Upper lobe of left lung (tissue), 6 donors: Measurements from ENCODE around the gene PHLPP2. TPM values are rescaled to one million over a fixed set of nuclear protein-coding genes. Genes with fewer than 3 reads are reported as not detected.
A peak's percentile ranks its signal among the peaks of the same experiment; 100 is the strongest.

Experiments
- ATAC-seq, 2 donors: fragments of 200-7000 bp; cut with Tn5 transposase; one replicate each; pipeline ENCODE4 v1.9.1; 2022; ENCODE audit warnings: mild to moderate bottlenecking in 2 of 2, moderate library complexity in 2 of 2; ENCODE audit not compliant: low FRiP score in 2 of 2
- DNase-seq, 2 donors: peaks; one replicate each; pipeline ENCODE4 v3.0.0-alpha.2; 2019 to 2020
- H3K27ac ChIP-seq, 4 donors: fragments of 200-600 bp; sonication (generic); one replicate each; pipeline ENCODE4 v1.5.1; 2016 to 2019
- H3K27me3 ChIP-seq, 4 donors: fragments of 200-600 bp; sonication (generic); one replicate each; pipeline ENCODE4 v1.5.1; 2017 to 2019
- H3K36me3 ChIP-seq, 4 donors: fragments of 200-600 bp; sonication (generic); one replicate each; pipeline ENCODE4 v1.5.1; 2016 to 2019
- H3K4me1 ChIP-seq, 4 donors: fragments of 200-600 bp; sonication (generic); one replicate each; pipeline ENCODE4 v1.5.1; 2018 to 2019
- H3K4me3 ChIP-seq, 4 donors: fragments of 200-600 bp; sonication (generic); one replicate each; pipeline ENCODE4 v1.5.1; 2017 to 2019; ENCODE audit warnings: mild to moderate bottlenecking in 2 of 4, moderate library complexity in 1 of 4
- H3K9me3 ChIP-seq, 4 donors: fragments of 200-600 bp; sonication (generic); one replicate each; pipeline ENCODE4 v1.5.1; 2018 to 2019
- EP300 ChIP-seq, 4 donors: sonication (generic); formaldehyde crosslinking; IDR thresholded peaks; one replicate each; pipeline ENCODE4 v1.5.1; 2017; ENCODE audit warnings: antibody characterized with exemption in 4 of 4, control low read depth in 2 of 4
- POLR2A ChIP-seq, 4 donors: fragments of 450-650 bp; IDR thresholded peaks; one replicate each; pipeline ENCODE4 v1.5.1; 2016 to 2017; ENCODE audit warnings: antibody characterized with exemption in 4 of 4, mild to moderate bottlenecking in 2 of 4
- POLR2AphosphoS5 ChIP-seq, 2 donors: sonication (generic); formaldehyde crosslinking; IDR thresholded peaks; one replicate each; pipeline ENCODE4 v1.5.1; 2017; ENCODE audit warnings: antibody characterized with exemption in 2 of 2
- WGBS, 2 donors: methylation state at CpG; one replicate each; pipeline ENCODE4 v1.1.5; 2017 to 2018; 5-methylcytosine and 5-hydroxymethylcytosine counted together
- total RNA-seq, 6 donors: library from RNA; depleted of rRNA in 4 of 6; stranded (reverse); fragments of >200 nt in 4 of 6; gene quantifications; one replicate each; pipeline versions ENCODE4 v1.1.0 to v1.2.1, GENCODE V29; 2016 to 2021
- TF ChIP-seq, protein P1 (sequence below), 6 experiments: fragments of 450-650 bp in 4 of 6; fragments of 200-600 bp in 2 of 6; sonication (generic) in 2 of 6; IDR thresholded peaks; one replicate each; pipeline ENCODE4 v1.5.1; 2016 to 2019; ENCODE audit warnings: antibody characterized with exemption in 6 of 6
- donor health status: DM: no; HTN: no; CAD: no; lungs with moderate emphysema.
- donor health status: DM: no; HTN: yes; CAD: no; lungs with severe emphysema.

The PHLPP2 gene
- total RNA-seq, 6 donors from 2014 or later: 4.2 to 12.6 (median 8.4) TPM

DNA sequence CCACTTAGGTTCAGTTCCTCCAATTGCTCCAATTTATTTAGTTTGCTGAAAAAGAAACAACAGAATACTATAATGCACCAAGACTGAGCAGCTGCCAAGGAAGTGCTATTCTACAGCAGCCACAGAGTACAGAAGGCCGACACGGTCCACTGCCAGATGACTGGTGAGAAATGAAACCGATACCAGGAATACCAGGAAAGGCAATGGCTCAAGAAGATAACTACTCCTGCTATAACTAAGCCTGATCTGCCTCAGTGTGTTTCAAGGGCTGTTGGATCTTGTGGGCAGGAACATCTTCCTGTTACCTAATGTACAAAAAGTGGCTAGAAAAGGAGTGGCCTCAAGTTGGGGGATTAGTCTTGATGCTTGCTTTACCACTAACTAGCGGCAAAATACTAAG is 65.7 kb downstream of the PHLPP2 start:
- Histone ChIP-seq H3K27ac (no peak overlapping the region), H3K9me3 (no peaks in the 10 kb centered on the region), H3K4me1 (no peaks in the 10 kb centered on the region), H3K4me3 (no peak overlapping the region), H3K36me3 (peaks cover 3 to 62% (median 28%) of the 10 kb centered on the region in 4 donors), H3K27me3 (no peaks in the 10 kb centered on the region)
- WGBS, 2 donors: 91 to 94% methylated on average over 4 of the region's 4 CpGs
- DNase-seq (no peak), ATAC-seq (no peak)
- TF ChIP-seq POLR2AphosphoS5 (IDR thresholded peaks at IDR 0.05) (no peak), POLR2A (IDR thresholded peaks at IDR 0.05) (no peak), EP300 (IDR thresholded peaks at IDR 0.05) (no peak)
- TF ChIP-seq, protein P1, sequence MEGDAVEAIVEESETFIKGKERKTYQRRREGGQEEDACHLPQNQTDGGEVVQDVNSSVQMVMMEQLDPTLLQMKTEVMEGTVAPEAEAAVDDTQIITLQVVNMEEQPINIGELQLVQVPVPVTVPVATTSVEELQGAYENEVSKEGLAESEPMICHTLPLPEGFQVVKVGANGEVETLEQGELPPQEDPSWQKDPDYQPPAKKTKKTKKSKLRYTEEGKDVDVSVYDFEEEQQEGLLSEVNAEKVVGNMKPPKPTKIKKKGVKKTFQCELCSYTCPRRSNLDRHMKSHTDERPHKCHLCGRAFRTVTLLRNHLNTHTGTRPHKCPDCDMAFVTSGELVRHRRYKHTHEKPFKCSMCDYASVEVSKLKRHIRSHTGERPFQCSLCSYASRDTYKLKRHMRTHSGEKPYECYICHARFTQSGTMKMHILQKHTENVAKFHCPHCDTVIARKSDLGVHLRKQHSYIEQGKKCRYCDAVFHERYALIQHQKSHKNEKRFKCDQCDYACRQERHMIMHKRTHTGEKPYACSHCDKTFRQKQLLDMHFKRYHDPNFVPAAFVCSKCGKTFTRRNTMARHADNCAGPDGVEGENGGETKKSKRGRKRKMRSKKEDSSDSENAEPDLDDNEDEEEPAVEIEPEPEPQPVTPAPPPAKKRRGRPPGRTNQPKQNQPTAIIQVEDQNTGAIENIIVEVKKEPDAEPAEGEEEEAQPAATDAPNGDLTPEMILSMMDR (IDR thresholded peaks at IDR 0.05): no peak

DNA sequence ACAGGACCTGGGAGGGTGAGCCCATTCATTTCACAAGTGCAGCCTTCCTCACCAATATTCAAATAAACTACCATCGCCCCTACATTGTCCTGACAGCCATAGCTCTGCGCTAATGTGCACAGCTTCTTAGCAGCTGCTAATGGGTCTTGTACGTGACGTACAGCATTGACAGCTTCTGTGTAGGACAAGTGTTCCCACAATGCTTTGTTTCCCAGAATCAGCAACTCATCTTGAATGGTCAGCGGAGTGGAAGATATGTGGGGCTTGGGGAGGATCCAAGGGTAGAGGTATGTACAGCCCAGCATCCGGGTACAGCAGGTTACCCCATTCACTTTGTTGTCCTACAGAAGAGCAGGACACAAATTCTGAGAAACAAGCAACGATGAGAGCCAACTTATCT is 74.8 kb downstream of the PHLPP2 start:
- ATAC-seq: no peak
- TF ChIP-seq POLR2AphosphoS5 (IDR thresholded peaks at IDR 0.05) (no peak), POLR2A (IDR thresholded peaks at IDR 0.05) (no peak), EP300 (IDR thresholded peaks at IDR 0.05) (no peak)
- TF ChIP-seq, protein P1 (IDR thresholded peaks at IDR 0.05): no peak

GRCh38 chr16:71648921-71649320 is 75.6 kb downstream of the PHLPP2 start:
- no peak for DNase-seq
- H3K36me3 ChIP-seq: peaks cover 0 to 62% (median 12%) of the 10 kb centered on the region in 4 donors
- WGBS, 2 donors: 93% methylated on average over 6 of the region's 6 CpGs
- no peak overlapping the region for H3K27ac ChIP-seq
- ATAC-seq: peak in 1 of 2 donors; percentile 35
- H3K27me3 ChIP-seq: no peaks in the 10 kb centered on the region
- no peak overlapping the region for H3K4me3 ChIP-seq
- no peaks in the 10 kb centered on the region for H3K4me1 ChIP-seq
- TF ChIP-seq POLR2AphosphoS5 (IDR thresholded peaks at IDR 0.05): no peak
- TF ChIP-seq, protein P1 (IDR thresholded peaks at IDR 0.05): peak in 2 of 6 experiments; percentile 8 to 25
- no peaks in the 10 kb centered on the region for H3K9me3 ChIP-seq

More for the DNA sequence above, 74.8 kb downstream of the PHLPP2 start:
- no peaks in the 10 kb centered on the region for H3K27me3 ChIP-seq
- H3K9me3 ChIP-seq: no peaks in the 10 kb centered on the region
- no peak overlapping the region for H3K4me3 ChIP-seq
- no peak for DNase-seq
- 95 to 99% methylated on average over 6 to 7 of the region's 7 CpGs for WGBS, 2 donors
- no peak overlapping the region for H3K27ac ChIP-seq
- H3K36me3 ChIP-seq: peaks cover 0 to 70% (median 17%) of the 10 kb centered on the region in 4 donors
- no peaks in the 10 kb centered on the region for H3K4me1 ChIP-seq

DNA sequence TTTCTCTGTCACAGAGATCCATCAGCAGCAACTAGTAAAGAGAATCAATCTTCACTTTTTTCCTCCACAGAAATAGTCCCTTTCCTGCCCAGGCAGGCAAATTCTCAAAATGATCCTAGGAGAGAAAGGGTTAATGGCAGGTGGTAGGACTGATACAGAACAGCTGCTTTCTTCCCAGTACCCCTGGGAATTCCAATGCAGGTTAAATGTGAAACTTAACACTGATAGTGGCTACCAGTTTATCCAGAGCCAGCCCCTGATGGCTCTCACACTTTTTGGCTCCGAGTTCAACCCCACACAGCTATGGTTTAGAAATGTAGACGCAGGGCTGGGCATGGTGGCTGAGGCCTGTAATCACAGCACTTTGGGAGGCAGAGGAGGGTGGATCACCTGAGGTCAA is 76.3 kb downstream of the PHLPP2 start:
- TF ChIP-seq EP300 (IDR thresholded peaks at IDR 0.05): no peak
- Histone ChIP-seq H3K9me3 (no peaks in the 10 kb centered on the region), H3K36me3 (peaks cover 0 to 57% (median 11%) of the 10 kb centered on the region in 4 donors), H3K4me3 (no peak overlapping the region), H3K4me1 (no peaks in the 10 kb centered on the region), H3K27ac (no peak overlapping the region), H3K27me3 (no peaks in the 10 kb centered on the region)
- no peak for ATAC-seq
- WGBS, 2 donors: 96% methylated on average over 2 of the region's 2 CpGs
- DNase-seq: no peak

- no peak for ATAC-seq
- Histone ChIP-seq H3K27ac (no peak overlapping the region), H3K4me1 (no peaks in the 10 kb centered on the region), H3K9me3 (no peaks in the 10 kb centered on the region), H3K27me3 (no peaks in the 10 kb centered on the region), H3K36me3 (peaks cover 0 to 49% (median 11%) of the 10 kb centered on the region in 4 donors), H3K4me3 (no peak overlapping the region)
- 83 to 84% methylated on average over 7 of the region's 7 CpGs for WGBS, 2 donors
- no peak for TF ChIP-seq POLR2AphosphoS5 (IDR thresholded peaks at IDR 0.05)
- TF ChIP-seq EP300 (IDR thresholded peaks at IDR 0.05): no peak
- TF ChIP-seq, protein P1 (IDR thresholded peaks at IDR 0.05): no peak
- TF ChIP-seq POLR2A (IDR thresholded peaks at IDR 0.05): no peak
- DNase-seq: no peak
Measured at GRCh38 chr16:71647391-71647790, 77.1 kb downstream of the PHLPP2 start.
